K562 (cell line): ENCODE measurements around the gene ALG8. TPM values are rescaled to one million over a fixed set of nuclear protein-coding genes. Genes with fewer than 3 reads are reported as not detected.
A peak's percentile ranks its signal among the peaks of the same experiment; 100 is the strongest.

ENCODE experiments used
- ATF1 ChIP-seq, 2 experiments: fragments of 450-650 bp in 1 of 2; IDR thresholded peaks; 2 replicates each; pipeline ENCODE4 v1.6.1; 2016; ENCODE audit warnings: missing compliant biosample characterization in 1 of 2, missing genetic modification characterization in 1 of 2
- CAMTA2 ChIP-seq: fragments of 250-450 bp; sonication (Bioruptor Pico); conservative IDR thresholded peaks from 2 replicates; pipeline ENCODE4 v1.5.1; 2022
- CBX1 ChIP-seq: sonication (generic); IDR thresholded peaks from 2 replicates; pipeline ENCODE4 v1.6.1; 2016; ENCODE audit warnings: antibody characterized with exemption, low read depth, mild to moderate bottlenecking
- DIDO1 ChIP-seq: fragments of 450-650 bp; IDR thresholded peaks from 2 replicates; pipeline ENCODE4 v1.6.1; 2016; ENCODE audit warnings: low read depth, missing biosample characterization, missing genetic modification characterization
- ELK3 ChIP-seq: fragments of 450-650 bp; formaldehyde crosslinking; IDR thresholded peaks from 2 replicates; pipeline ENCODE4 v1.4.0; 2020; ENCODE audit warnings: mild to moderate bottlenecking
- ETV6 ChIP-seq, 3 experiments: fragments of 150-350 bp in 1 of 3; sonication (generic) in 1 of 3; formaldehyde crosslinking in 1 of 3; IDR thresholded peaks; 2 replicates each; pipeline versions ENCODE4 v1.6.1 to v1.8.0; 2014 to 2022; ENCODE audit warnings: borderline replicate concordance in 2 of 3, low read depth in 2 of 3, antibody characterized with exemption in 1 of 3, low read length in 1 of 3, mild to moderate bottlenecking in 1 of 3, missing genetic modification reagents in 1 of 3
- IRF2 ChIP-seq: sonication (generic); formaldehyde crosslinking; IDR thresholded peaks from 2 replicates; pipeline ENCODE4 v1.8.1; 2022; ENCODE audit warnings: mild to moderate bottlenecking, missing genetic modification reagents
- L3MBTL2 ChIP-seq: fragments of 450-650 bp; IDR thresholded peaks from 2 replicates; pipeline ENCODE4 v1.6.1; 2016; ENCODE audit warnings: mild to moderate bottlenecking, moderate library complexity
- MYBL2 ChIP-seq, 2 experiments: fragments of 450-650 bp in 1 of 2; sonication (generic) in 1 of 2; formaldehyde crosslinking in 1 of 2; IDR thresholded peaks; 2 replicates each; pipeline versions ENCODE4 v1.6.1 to v1.8.1; 2017 to 2022; ENCODE audit warnings: borderline replicate concordance in 1 of 2, inconsistent platforms in 1 of 2, low read depth in 1 of 2, mild to moderate bottlenecking in 1 of 2, missing genetic modification reagents in 1 of 2, moderate library complexity in 1 of 2
- NFATC3 ChIP-seq: fragments of 450-650 bp; IDR thresholded peaks from 2 replicates; pipeline ENCODE4 v1.6.1; 2017; ENCODE audit warnings: mild to moderate bottlenecking
- NFXL1 ChIP-seq: fragments of 450-650 bp; formaldehyde crosslinking; IDR thresholded peaks from 2 replicates; pipeline ENCODE4 v1.4.0; 2021; ENCODE audit warnings: mild to moderate bottlenecking
- POLR2B ChIP-seq: fragments of 450-650 bp; IDR thresholded peaks from 2 replicates; pipeline ENCODE4 v1.6.1; 2018; ENCODE audit warnings: low read depth; ENCODE audit not compliant: partially characterized antibody
- SREBF2 ChIP-seq: sonication (generic); formaldehyde crosslinking; IDR thresholded peaks from 2 replicates; pipeline ENCODE4 v1.4.0; 2020; ENCODE audit warnings: mild to moderate bottlenecking, missing genetic modification reagents
- TRIM24 ChIP-seq, 2 experiments: fragments of 450-650 bp; IDR thresholded peaks; 2 replicates each; pipeline ENCODE4 v1.6.1; 2016
- ZBTB26 ChIP-seq: fragments of 450-650 bp; formaldehyde crosslinking; IDR thresholded peaks from 2 replicates; pipeline ENCODE4 v1.4.0; 2022; ENCODE audit warnings: missing genetic modification characterization
- ZNF165 ChIP-seq: fragments of 250-450 bp; sonication (Bioruptor Pico); IDR thresholded peaks from 2 replicates; pipeline ENCODE4 v1.4.0; 2020; ENCODE audit warnings: borderline replicate concordance
- ZNF316 ChIP-seq: fragments of 450-650 bp; IDR thresholded peaks from 2 replicates; pipeline ENCODE4 v1.6.1; 2016
- ZNF830 ChIP-seq: fragments of 250-450 bp; sonication (Bioruptor Pico); IDR thresholded peaks from 2 replicates; pipeline ENCODE4 v1.5.0; 2021; ENCODE audit warnings: mild to moderate bottlenecking
- polyA plus RNA-seq, 8 experiments: library from polyadenylated mRNA; depleted of rRNA in 4 of 8; stranded (reverse) in 5 of 8; unstranded in 3 of 8; fragments of >200 nt; fragmentation: Nextera tagmentation in 2 of 8; fragmentation: Illumina TruSeq in 1 of 8; extraction: Ambion mirVana in 2 of 8; extraction: Trizol in 1 of 8; gene quantifications; 2 replicates each; pipeline versions ENCODE4 v1.2.1 to v1.2.3, GENCODE V29; 2011 to 2014; ENCODE audit warnings: inconsistent platforms in 1 of 8, missing spikeins in 1 of 8
- total RNA-seq, 7 experiments: library from RNA; depleted of rRNA in 6 of 7; stranded (reverse); fragments of >200 nt in 6 of 7; fragmentation: Illumina TruSeq in 2 of 7; extraction: Trizol in 2 of 7; gene quantifications; 2 replicates each; pipeline versions ENCODE4 v1.2.1 to v1.2.3, GENCODE V29; 2011 to 2021; ENCODE audit warnings: low replicate concordance in 1 of 7
- TF ChIP-seq, protein P1 (sequence below): sonication (generic); formaldehyde crosslinking; IDR thresholded peaks from 2 replicates; pipeline ENCODE4 v1.8.1; 2023; ENCODE audit warnings: mild to moderate bottlenecking, missing genetic modification reagents
- TF ChIP-seq, protein P2 (sequence below): fragments of 450-650 bp; formaldehyde crosslinking; IDR thresholded peaks from 2 replicates; pipeline ENCODE4 v1.4.0; 2020; ENCODE audit warnings: mild to moderate bottlenecking, moderate library complexity
- TF ChIP-seq, protein P3 (sequence below): fragments of 450-650 bp; IDR thresholded peaks from 2 replicates; pipeline ENCODE4 v1.6.1; 2016; ENCODE audit warnings: borderline replicate concordance

The ALG8 gene
- total and polyA plus RNA-seq, 9 of the 15 experiments (the other 6 are each of a cell fraction or from before 2014, with no cell fraction given), result 59.3 to 189 (median 106) TPM

DNA sequence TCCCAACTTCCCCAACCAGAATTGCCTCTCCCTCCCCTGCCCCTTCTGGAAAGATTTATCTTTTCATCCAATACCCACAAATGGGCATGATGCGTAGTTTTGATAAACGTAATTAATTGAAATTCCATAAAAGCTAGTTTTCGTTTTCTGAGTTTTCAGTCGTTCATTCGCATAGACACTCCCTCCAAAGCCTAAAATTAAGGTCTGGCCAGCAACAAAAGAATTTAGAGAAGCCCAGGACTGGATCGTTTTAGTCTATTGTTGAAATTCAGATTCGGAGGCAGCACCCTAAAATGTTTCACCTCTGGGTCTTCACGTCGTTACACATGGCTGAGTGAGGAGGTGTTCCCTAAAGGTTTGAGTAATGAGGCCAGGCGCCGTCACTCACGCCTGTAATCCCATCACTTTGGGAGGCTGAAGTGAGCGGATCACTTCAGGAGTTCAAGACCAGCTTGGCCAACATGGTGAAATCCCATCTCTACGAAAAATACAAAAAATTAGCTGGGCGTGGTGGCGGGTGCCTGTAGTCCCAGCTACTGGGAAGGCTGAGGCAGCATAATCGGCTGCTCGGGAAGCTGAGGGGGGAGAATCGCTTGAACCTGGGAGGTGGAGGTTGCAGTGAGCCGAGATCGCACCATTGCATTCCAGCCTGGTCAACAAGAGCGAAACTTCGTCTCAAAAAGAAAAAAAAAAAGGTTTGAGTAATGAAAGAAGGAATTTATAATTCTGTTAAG is 59.2 kb downstream of the ALG8 start (continued):
- TF ChIP-seq SREBF2 (CRISPR knock-in tag), result no peak
- no peak for TF ChIP-seq NFXL1 (CRISPR knock-in tag)
- TF ChIP-seq, protein P1, sequence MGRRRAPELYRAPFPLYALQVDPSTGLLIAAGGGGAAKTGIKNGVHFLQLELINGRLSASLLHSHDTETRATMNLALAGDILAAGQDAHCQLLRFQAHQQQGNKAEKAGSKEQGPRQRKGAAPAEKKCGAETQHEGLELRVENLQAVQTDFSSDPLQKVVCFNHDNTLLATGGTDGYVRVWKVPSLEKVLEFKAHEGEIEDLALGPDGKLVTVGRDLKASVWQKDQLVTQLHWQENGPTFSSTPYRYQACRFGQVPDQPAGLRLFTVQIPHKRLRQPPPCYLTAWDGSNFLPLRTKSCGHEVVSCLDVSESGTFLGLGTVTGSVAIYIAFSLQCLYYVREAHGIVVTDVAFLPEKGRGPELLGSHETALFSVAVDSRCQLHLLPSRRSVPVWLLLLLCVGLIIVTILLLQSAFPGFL (CRISPR knock-in tag), result peak; percentile 21; the same call in 1 of the 2 replicates
- TF ChIP-seq, protein P2, sequence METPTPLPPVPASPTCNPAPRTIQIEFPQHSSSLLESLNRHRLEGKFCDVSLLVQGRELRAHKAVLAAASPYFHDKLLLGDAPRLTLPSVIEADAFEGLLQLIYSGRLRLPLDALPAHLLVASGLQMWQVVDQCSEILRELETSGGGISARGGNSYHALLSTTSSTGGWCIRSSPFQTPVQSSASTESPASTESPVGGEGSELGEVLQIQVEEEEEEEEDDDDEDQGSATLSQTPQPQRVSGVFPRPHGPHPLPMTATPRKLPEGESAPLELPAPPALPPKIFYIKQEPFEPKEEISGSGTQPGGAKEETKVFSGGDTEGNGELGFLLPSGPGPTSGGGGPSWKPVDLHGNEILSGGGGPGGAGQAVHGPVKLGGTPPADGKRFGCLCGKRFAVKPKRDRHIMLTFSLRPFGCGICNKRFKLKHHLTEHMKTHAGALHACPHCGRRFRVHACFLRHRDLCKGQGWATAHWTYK (CRISPR knock-in tag), result 0 out of 2 replicates have a peak, but pooled peaks have one; percentile 6
- TF ChIP-seq CAMTA2 (CRISPR knock-in tag), result no peak
- TF ChIP-seq MYBL2 (IDR thresholded peaks at IDR 0.05; ENCODE audit: low read depth), result no peak
- TF ChIP-seq MYBL2 (CRISPR knock-in tag; IDR thresholded peaks at IDR 0.05; ENCODE audit: borderline replicate concordance), result no peak
- TF ChIP-seq DIDO1 (tag), result no peak; the same call in 1 of the 2 replicates
- TF ChIP-seq ZNF165 (CRISPR knock-in tag), result no peak
- TF ChIP-seq, protein P3, sequence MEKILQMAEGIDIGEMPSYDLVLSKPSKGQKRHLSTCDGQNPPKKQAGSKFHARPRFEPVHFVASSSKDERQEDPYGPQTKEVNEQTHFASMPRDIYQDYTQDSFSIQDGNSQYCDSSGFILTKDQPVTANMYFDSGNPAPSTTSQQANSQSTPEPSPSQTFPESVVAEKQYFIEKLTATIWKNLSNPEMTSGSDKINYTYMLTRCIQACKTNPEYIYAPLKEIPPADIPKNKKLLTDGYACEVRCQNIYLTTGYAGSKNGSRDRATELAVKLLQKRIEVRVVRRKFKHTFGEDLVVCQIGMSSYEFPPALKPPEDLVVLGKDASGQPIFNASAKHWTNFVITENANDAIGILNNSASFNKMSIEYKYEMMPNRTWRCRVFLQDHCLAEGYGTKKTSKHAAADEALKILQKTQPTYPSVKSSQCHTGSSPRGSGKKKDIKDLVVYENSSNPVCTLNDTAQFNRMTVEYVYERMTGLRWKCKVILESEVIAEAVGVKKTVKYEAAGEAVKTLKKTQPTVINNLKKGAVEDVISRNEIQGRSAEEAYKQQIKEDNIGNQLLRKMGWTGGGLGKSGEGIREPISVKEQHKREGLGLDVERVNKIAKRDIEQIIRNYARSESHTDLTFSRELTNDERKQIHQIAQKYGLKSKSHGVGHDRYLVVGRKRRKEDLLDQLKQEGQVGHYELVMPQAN, result no peak
- TF ChIP-seq POLR2B, result no peak
- 0 out of 2 replicates have a peak, but pooled peaks have one; percentile 38 for TF ChIP-seq ZBTB26 (CRISPR knock-in tag)
- TF ChIP-seq TRIM24 (IDR thresholded peaks at IDR 0.05), result 0 out of 4 replicates have a peak, but pooled peaks of 1 of the 2 experiments have one; percentile 11
- no peak for TF ChIP-seq ETV6 (IDR thresholded peaks at IDR 0.05; ENCODE audit: borderline replicate concordance in 1 of 2, low read depth in 2 of 2, low read length in 1 of 2)
- TF ChIP-seq ETV6 (CRISPR knock-in tag; IDR thresholded peaks at IDR 0.05; ENCODE audit: borderline replicate concordance), result no peak
- no peak for TF ChIP-seq CBX1
- no peak for TF ChIP-seq ZNF830 (CRISPR knock-in tag)
- TF ChIP-seq ATF1 (CRISPR knock-in tag; IDR thresholded peaks at IDR 0.05), result no peak
- peak; percentile 69 for TF ChIP-seq ATF1 (tag; IDR thresholded peaks at IDR 0.05)
- TF ChIP-seq IRF2 (CRISPR knock-in tag), result no peak
- no peak for TF ChIP-seq ELK3 (CRISPR knock-in tag)
- TF ChIP-seq L3MBTL2, result no peak
- 0 out of 2 replicates have a peak, but pooled peaks have one; percentile 11 for TF ChIP-seq NFATC3
- TF ChIP-seq ZNF316, result peak; percentile 87
